Measurements from ENCODE around the gene OTOA.
"Not testable (repeated sequence)": the region's sequence is repeated elsewhere in the genome, so short reads cannot be mapped to it uniquely, and the experiment has no call there.

Gene OTOA

GRCh38 chr16:21717608-21718007, 53.8 kb downstream of the OTOA start:
- no peak for DNase-seq (ENCODE audit: low read depth in 2 of 2, low spot score in 1 of 2)

- DNase-seq (ENCODE audit: low read depth in 2 of 2, low spot score in 1 of 2): no peak
These were observed 55.5 kb downstream of the OTOA start for GRCh38 chr16:21719283-21719682.

- DNase-seq (ENCODE audit: low read depth in 2 of 2, low spot score in 1 of 2): no peak
These were observed 56.8 kb downstream of the OTOA start for GRCh38 chr16:21720533-21720932.

GRCh38 chr16:21722771-21723455, 59.1 kb downstream of the OTOA start:
- no peak for DNase-seq (ENCODE audit: low read depth in 2 of 2, low spot score in 1 of 2)

- no peak for DNase-seq (ENCODE audit: low read depth in 2 of 2, low spot score in 1 of 2)
These were observed 59.8 kb downstream of the OTOA start for GRCh38 chr16:21723532-21723931.

- no peak for DNase-seq (ENCODE audit: low read depth in 2 of 2, low spot score in 1 of 2)
These were observed 63.6 kb downstream of the OTOA start for GRCh38 chr16:21727344-21727743.

- not testable (repeated sequence) for DNase-seq (ENCODE audit: low read depth in 2 of 2, low spot score in 1 of 2)
These were observed 67.5 kb downstream of the OTOA start for GRCh38 chr16:21731233-21731632.

GRCh38 chr16:21740637-21741036, 76.9 kb downstream of the OTOA start:
- not testable (repeated sequence) for DNase-seq (ENCODE audit: low read depth in 2 of 2, low spot score in 1 of 2)

GRCh38 chr16:21756192-21757079, 92.7 kb downstream of the OTOA start:
- DNase-seq (ENCODE audit: low read depth in 2 of 2, low spot score in 1 of 2): not testable (repeated sequence)

GRCh38 chr16:21757080-21757671, 93.4 kb downstream of the OTOA start:
- not testable (repeated sequence) for DNase-seq (ENCODE audit: low read depth in 2 of 2, low spot score in 1 of 2)

GRCh38 chr16:21768280-21768679, 104.5 kb downstream of the OTOA start:
- DNase-seq (ENCODE audit: low read depth in 2 of 2, low spot score in 1 of 2): not testable (repeated sequence)

- DNase-seq (ENCODE audit: low read depth in 2 of 2, low spot score in 1 of 2): not testable (repeated sequence)
These were observed 105.0 kb downstream of the OTOA start for GRCh38 chr16:21768810-21769209.

- DNase-seq (ENCODE audit: low read depth in 2 of 2, low spot score in 1 of 2): not testable (repeated sequence)
These were observed 105.5 kb downstream of the OTOA start for GRCh38 chr16:21769284-21769683.

- not testable (repeated sequence) for DNase-seq (ENCODE audit: low read depth in 2 of 2, low spot score in 1 of 2)
These were observed 106.8 kb downstream of the OTOA start for GRCh38 chr16:21770584-21770983.

GRCh38 chr16:21772547-21773206, 108.9 kb downstream of the OTOA start:
- DNase-seq (ENCODE audit: low read depth in 2 of 2, low spot score in 1 of 2): not testable (repeated sequence)

- DNase-seq (ENCODE audit: low read depth in 2 of 2, low spot score in 1 of 2): not testable (repeated sequence)
These were observed 109.4 kb downstream of the OTOA start for GRCh38 chr16:21773207-21773553.

GRCh38 chr16:21780525-21780924, 116.8 kb downstream of the OTOA start:
- DNase-seq (ENCODE audit: low read depth in 2 of 2, low spot score in 1 of 2): not testable (repeated sequence)

GRCh38 chr16:21790506-21790905, 126.7 kb downstream of the OTOA start:
- DNase-seq (ENCODE audit: low read depth in 2 of 2, low spot score in 1 of 2): not testable (repeated sequence)

GRCh38 chr16:21793310-21793709, 129.5 kb downstream of the OTOA start:
- DNase-seq (ENCODE audit: low read depth in 2 of 2, low spot score in 1 of 2): not testable (repeated sequence)

GRCh38 chr16:21798601-21799000, 134.8 kb downstream of the OTOA start:
- DNase-seq (ENCODE audit: low read depth in 2 of 2, low spot score in 1 of 2): not testable (repeated sequence)

Measured in stimulated activated CD8-positive, alpha-beta memory T cell treated with anti-CD3 and anti-CD28 coated beads, Interleukin-4, amount 100 ng/mL, for 4 hours (primary cell).